Lower lobe of right lung (tissue), 2 donors: ENCODE measurements around the gene TMEM138. TPM values are rescaled to one million over a fixed set of nuclear protein-coding genes. Genes with fewer than 3 reads are reported as not detected.
A peak's percentile ranks its signal among the peaks of the same experiment; 100 is the strongest.

Experiments used
- ATAC-seq, 2 donors: fragments of 200-7000 bp; cut with Tn5 transposase; one replicate each; pipeline ENCODE4 v1.9.1; 2020 to 2022; ENCODE audit warnings: mild to moderate bottlenecking in 2 of 2, moderate library complexity in 2 of 2
- DNase-seq: peaks from one replicate; pipeline ENCODE4 v3.0.0-alpha.2; 2020
- H3K27ac ChIP-seq: fragments of 200-600 bp; one replicate; pipeline ENCODE4 v1.8.0; 2022
- H3K27me3 ChIP-seq: fragments of 200-600 bp; one replicate; pipeline ENCODE4 v1.8.0; 2022; ENCODE audit warnings: low read depth
- H3K36me3 ChIP-seq: fragments of 200-600 bp; one replicate; pipeline ENCODE4 v1.8.0; 2022; ENCODE audit warnings: mild to moderate bottlenecking
- H3K4me1 ChIP-seq: fragments of 200-600 bp; one replicate; pipeline ENCODE4 v1.8.0; 2022
- H3K4me3 ChIP-seq: fragments of 200-600 bp; one replicate; pipeline ENCODE4 v1.8.0; 2022; ENCODE audit warnings: mild to moderate bottlenecking
- H3K9me3 ChIP-seq: fragments of 200-600 bp; one replicate; pipeline ENCODE4 v1.8.0; 2022
- intact Hi-C: fragments of 100-400 bp; cut with DNase I; formaldehyde crosslinking; loops from one replicate; pipeline ENCODE4 v1.11.0; 2022
- total RNA-seq: library from RNA; stranded (reverse); fragmentation: NEBNext Ultra II Directional; extraction: Animal tissue kit (Norgen Biotek cat#: 25700); gene quantifications from one replicate; pipeline ENCODE4 v1.2.1, GENCODE V29; 2021
- TF ChIP-seq, protein P1 (sequence below): fragments of 200-600 bp; IDR thresholded peaks from one replicate; pipeline ENCODE4 v1.8.0; 2022; ENCODE audit warnings: antibody characterized with exemption, mild to moderate bottlenecking
- donor health status: DM: no; HTN: yes; CAD: no; lungs with severe emphysema.

Gene TMEM138
- total RNA-seq, 1 donor from 2014 or later, result 38.9 TPM

DNA sequence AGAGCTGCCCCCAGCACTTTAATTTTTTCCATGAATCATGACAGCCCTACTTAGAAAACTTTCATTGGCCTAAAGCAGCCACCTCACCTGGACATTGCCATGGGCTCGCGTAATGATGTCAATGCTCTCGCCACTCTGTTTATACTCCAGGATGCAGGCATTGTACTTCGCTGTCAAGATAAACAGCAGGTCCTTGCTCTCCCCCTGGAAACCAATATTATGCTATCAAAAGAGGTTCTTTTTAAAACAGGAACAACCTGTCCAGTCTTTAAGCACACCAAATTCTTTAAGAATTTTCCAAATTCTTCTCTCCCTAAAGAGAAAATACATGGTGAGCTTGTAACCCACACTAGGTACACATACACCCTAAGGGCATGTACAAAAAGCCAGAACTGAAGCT is 32.3 kb upstream of the TMEM138 start:
- no peak for ATAC-seq
- H3K27me3 ChIP-seq, result no peaks in the 10 kb centered on the region
- H3K9me3 ChIP-seq, result no peaks in the 10 kb centered on the region
- H3K27ac ChIP-seq, result no peak overlapping the region
- no peak for DNase-seq
- peaks cover 28% of the 10 kb centered on the region for H3K4me1 ChIP-seq
- H3K4me3 ChIP-seq, result no peak overlapping the region
- intact Hi-C loops, result loop anchor here (10.0 kb wide), 1 partner anchor 65 kb away; the partner anchor contains the start of gene TMEM216
- TF ChIP-seq, protein P1, sequence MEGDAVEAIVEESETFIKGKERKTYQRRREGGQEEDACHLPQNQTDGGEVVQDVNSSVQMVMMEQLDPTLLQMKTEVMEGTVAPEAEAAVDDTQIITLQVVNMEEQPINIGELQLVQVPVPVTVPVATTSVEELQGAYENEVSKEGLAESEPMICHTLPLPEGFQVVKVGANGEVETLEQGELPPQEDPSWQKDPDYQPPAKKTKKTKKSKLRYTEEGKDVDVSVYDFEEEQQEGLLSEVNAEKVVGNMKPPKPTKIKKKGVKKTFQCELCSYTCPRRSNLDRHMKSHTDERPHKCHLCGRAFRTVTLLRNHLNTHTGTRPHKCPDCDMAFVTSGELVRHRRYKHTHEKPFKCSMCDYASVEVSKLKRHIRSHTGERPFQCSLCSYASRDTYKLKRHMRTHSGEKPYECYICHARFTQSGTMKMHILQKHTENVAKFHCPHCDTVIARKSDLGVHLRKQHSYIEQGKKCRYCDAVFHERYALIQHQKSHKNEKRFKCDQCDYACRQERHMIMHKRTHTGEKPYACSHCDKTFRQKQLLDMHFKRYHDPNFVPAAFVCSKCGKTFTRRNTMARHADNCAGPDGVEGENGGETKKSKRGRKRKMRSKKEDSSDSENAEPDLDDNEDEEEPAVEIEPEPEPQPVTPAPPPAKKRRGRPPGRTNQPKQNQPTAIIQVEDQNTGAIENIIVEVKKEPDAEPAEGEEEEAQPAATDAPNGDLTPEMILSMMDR, result no peak
- peaks cover 53% of the 10 kb centered on the region for H3K36me3 ChIP-seq

- peak overlapping the region; percentile 92 for H3K27ac ChIP-seq
- peaks cover 35% of the 10 kb centered on the region for H3K36me3 ChIP-seq
- intact Hi-C loops, result loop anchor here (10.0 kb wide), 1 partner anchor 63 kb away; the partner anchor contains the start of gene TMEM216
- no peaks in the 10 kb centered on the region for H3K9me3 ChIP-seq
- DNase-seq (no peak), ATAC-seq (no peak)
- H3K4me1 ChIP-seq, result peaks cover 44% of the 10 kb centered on the region
- TF ChIP-seq, protein P1, result no peak
- H3K4me3 ChIP-seq, result peak overlapping the region; percentile 89
- no peaks in the 10 kb centered on the region for H3K27me3 ChIP-seq
These were observed 30.5 kb upstream of the TMEM138 start for GRCh38 chr11:61331651-61332050.

DNA sequence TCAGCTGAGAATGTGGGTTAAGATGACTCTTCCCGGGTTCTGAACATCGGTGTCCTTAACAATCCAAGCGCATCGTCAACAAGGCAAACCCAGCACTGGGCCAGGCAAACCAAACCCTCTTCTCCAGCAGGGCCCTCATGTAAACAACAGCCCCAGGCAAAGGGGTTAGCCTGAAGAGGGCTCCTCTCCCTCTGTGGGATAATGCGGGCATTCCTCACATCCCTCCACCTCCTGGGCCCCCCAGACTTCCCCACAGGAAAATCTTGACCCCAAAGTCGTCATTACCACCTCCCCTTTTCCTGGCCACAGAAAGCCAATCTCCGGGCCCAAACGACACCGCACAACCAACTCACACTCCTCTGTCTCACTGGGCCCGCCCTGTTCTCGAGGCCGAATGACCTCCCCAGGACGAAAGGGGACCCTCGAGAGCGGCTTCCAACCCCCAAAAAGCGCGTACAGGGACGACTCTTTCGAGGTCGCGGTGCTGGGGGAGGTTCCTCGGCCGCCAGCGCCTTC is 29.8 kb upstream of the TMEM138 start:
- Histone ChIP-seq H3K4me1 (peaks cover 45% of the 10 kb centered on the region), H3K36me3 (peaks cover 28% of the 10 kb centered on the region), H3K27ac (peak overlapping the region; percentile 92), H3K4me3 (peak overlapping the region; percentile 89), H3K9me3 (no peaks in the 10 kb centered on the region), H3K27me3 (no peaks in the 10 kb centered on the region)
- no peak for DNase-seq
- ATAC-seq, result peak in 1 of 2 donors; percentile 1
- intact Hi-C loops, result loop anchor here (10.0 kb wide), 1 partner anchor 62 kb away; the partner anchor contains the start of gene TMEM216
- TF ChIP-seq, protein P1, result no peak

GRCh38 chr11:61332797-61333549 is 29.2 kb upstream of the TMEM138 start, which contains the start of the genes DDB1 and TKFC:
Gene DDB1, minus strand, starts transcription at chr11:61333105. Its CDS starts 137 bp downstream, at chr11:61332968.
Gene TKFC, plus strand, starts transcription at chr11:61333228. Its CDS starts 1,501 bp downstream, at chr11:61334729.
- H3K4me3 ChIP-seq, result peak within 1 kb of the TSS; percentile 89
- ATAC-seq (peak; percentile 97 to 98), DNase-seq (peak; percentile 97)
- intact Hi-C loops, result loop anchor here (10.0 kb wide), 1 partner anchor 62 kb away; the partner anchor contains the start of gene TMEM216
- H3K9me3 ChIP-seq, result no peaks in the 10 kb centered on the region
- TF ChIP-seq, protein P1, result no peak
- peaks cover 45% of the 10 kb centered on the region for H3K4me1 ChIP-seq
- H3K36me3 ChIP-seq, result peaks cover 22% of the 10 kb centered on the region
- no peaks in the 10 kb centered on the region for H3K27me3 ChIP-seq
- H3K27ac ChIP-seq, result peak within 1 kb of the TSS; percentile 92

DNA sequence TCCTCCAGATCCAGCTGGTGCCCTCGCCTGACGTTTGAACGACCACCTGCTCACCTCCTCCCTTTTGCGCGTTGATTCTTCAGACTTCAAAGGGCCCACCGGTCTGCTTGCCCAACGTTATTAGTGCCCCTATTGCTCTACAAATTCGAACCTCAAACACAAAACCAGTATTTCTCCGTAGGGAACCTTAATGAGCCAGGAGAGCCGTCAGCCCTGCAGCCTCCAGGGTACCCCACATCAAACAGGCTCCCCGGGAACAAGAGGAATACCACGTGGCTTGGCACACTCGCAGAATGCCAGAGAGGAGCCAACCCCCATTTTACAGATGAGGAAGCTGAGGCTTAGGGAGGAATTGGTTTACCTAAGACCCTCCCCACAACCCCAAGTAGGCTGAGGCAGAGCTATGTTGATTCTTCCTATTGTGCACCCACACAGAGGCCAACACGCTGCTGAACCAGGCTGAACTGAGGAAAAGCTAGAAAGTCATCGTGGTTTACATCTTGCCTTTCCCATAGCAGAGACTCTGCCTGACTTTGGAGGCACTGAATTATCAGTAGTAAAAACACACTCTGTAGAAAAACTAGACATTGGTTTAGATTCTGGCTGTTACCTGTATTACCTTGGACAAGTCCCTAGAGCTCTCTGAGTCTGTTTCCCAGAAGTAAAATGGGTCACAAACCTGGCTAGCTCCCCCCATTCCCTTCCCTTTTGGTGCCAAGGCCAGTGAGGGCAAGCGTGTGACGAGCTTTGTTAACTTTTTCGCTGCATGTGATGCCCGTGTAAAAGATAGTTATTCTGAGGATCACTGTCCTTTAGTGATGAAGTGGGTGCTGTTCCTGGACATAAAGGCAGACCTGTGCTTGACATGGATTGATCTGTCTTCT is 28.4 kb upstream of the TMEM138 start:
- H3K4me3 ChIP-seq, result peak overlapping the region; percentile 89
- H3K27me3 ChIP-seq, result no peaks in the 10 kb centered on the region
- peaks cover 13% of the 10 kb centered on the region for H3K36me3 ChIP-seq
- intact Hi-C loops, result loop anchor here (10.0 kb wide), 1 partner anchor 61 kb away; the partner anchor contains the start of gene TMEM216
- DNase-seq, result no peak
- H3K4me1 ChIP-seq, result peaks cover 45% of the 10 kb centered on the region
- TF ChIP-seq, protein P1, result no peak
- H3K27ac ChIP-seq, result peak overlapping the region; percentile 92
- ATAC-seq, result no peak
- H3K9me3 ChIP-seq, result no peaks in the 10 kb centered on the region
